H9 (cell line): ENCODE measurements around the gene NPTX1. TPM values are rescaled to one million over a fixed set of nuclear protein-coding genes. Genes with fewer than 3 reads are reported as not detected.
A peak's percentile ranks its signal among the peaks of the same experiment; 100 is the strongest.

ENCODE experiments used
- DNase-seq: peaks from one replicate; pipeline ENCODE4 v3.0.0-alpha.2; 2017
- H2AFZ ChIP-seq: one replicate; pipeline ENCODE4 v1.6.1; 2013; ENCODE audit warnings: mild to moderate bottlenecking, low read length, control low read depth, moderate library complexity
- H2AK5ac ChIP-seq: 2 replicates; pipeline ENCODE4 v1.6.1; 2013; ENCODE audit warnings: low read length, control low read depth, mixed read lengths; ENCODE audit not compliant: insufficient read length
- H2BK120ac ChIP-seq: one replicate; pipeline ENCODE4 v1.6.1; 2013; ENCODE audit warnings: low read depth, mild to moderate bottlenecking, low read length, control low read depth, inconsistent platforms; ENCODE audit not compliant: poor library complexity, severe bottlenecking
- H2BK12ac ChIP-seq: 2 replicates; pipeline ENCODE4 v1.6.1; 2013; ENCODE audit warnings: low read length, control low read depth, mixed read lengths, low read depth; ENCODE audit not compliant: insufficient read length
- H2BK15ac ChIP-seq: 2 replicates; pipeline ENCODE4 v1.6.1; 2013; ENCODE audit warnings: low read depth, low read length, control low read depth
- H2BK20ac ChIP-seq: one replicate; pipeline ENCODE4 v1.6.1; 2013; ENCODE audit warnings: low read depth, mild to moderate bottlenecking, low read length, control low read depth, inconsistent platforms; ENCODE audit not compliant: poor library complexity, severe bottlenecking
- H2BK5ac ChIP-seq: 2 replicates; pipeline ENCODE4 v1.6.1; 2013; ENCODE audit warnings: low read length, control low read depth, mixed read lengths; ENCODE audit not compliant: insufficient read length
- H3K14ac ChIP-seq: 2 replicates; pipeline ENCODE4 v1.6.1; 2013; ENCODE audit warnings: low read length, control low read depth; ENCODE audit not compliant: insufficient read depth
- H3K18ac ChIP-seq: 2 replicates; pipeline ENCODE4 v1.6.1; 2013; ENCODE audit warnings: low read depth, mild to moderate bottlenecking, mixed read lengths, low read length, control low read depth; ENCODE audit not compliant: insufficient read length
- H3K23ac ChIP-seq: 2 replicates; pipeline ENCODE4 v1.6.1; 2013; ENCODE audit warnings: low read length, control low read depth, mixed read lengths, low read depth; ENCODE audit not compliant: insufficient read length
- H3K23me2 ChIP-seq: 2 replicates; pipeline ENCODE4 v1.6.1; 2013; ENCODE audit warnings: low read depth, mild to moderate bottlenecking, mixed read lengths, low read length, control low read depth; ENCODE audit not compliant: insufficient read length, poor library complexity, severe bottlenecking
- H3K27ac ChIP-seq: 2 replicates; pipeline ENCODE4 v1.5.1; 2013; ENCODE audit warnings: low read length, control low read depth, mixed read lengths, low read depth; ENCODE audit not compliant: insufficient read length
- H3K27me3 ChIP-seq: 2 replicates; pipeline ENCODE4 v1.6.1; 2013; ENCODE audit warnings: low read length, control low read depth, inconsistent platforms; ENCODE audit not compliant: insufficient read depth
- H3K4ac ChIP-seq: 2 replicates; pipeline ENCODE4 v1.6.1; 2013; ENCODE audit warnings: low read depth, mild to moderate bottlenecking, control low read depth, inconsistent platforms, low read length, moderate library complexity
- H3K4me1 ChIP-seq: 2 replicates; pipeline ENCODE4 v1.6.1; 2013; ENCODE audit warnings: low read length, control low read depth, inconsistent platforms; ENCODE audit not compliant: insufficient read depth
- H3K4me2 ChIP-seq: 2 replicates; pipeline ENCODE4 v1.6.1; 2013; ENCODE audit warnings: low read length, control low read depth, mixed read lengths; ENCODE audit not compliant: insufficient read length, insufficient read depth
- H3K56ac ChIP-seq: 2 replicates; pipeline ENCODE4 v1.6.1; 2013; ENCODE audit warnings: low read depth, mild to moderate bottlenecking, mixed read lengths, low read length, control low read depth; ENCODE audit not compliant: insufficient read length
- H3K79me1 ChIP-seq: 2 replicates; pipeline ENCODE4 v1.6.1; 2013; ENCODE audit warnings: low read depth, mild to moderate bottlenecking, moderate library complexity, low read length, control low read depth, inconsistent platforms; ENCODE audit not compliant: insufficient read depth, poor library complexity, severe bottlenecking
- H3K79me2 ChIP-seq: 2 replicates; pipeline ENCODE4 v1.6.1; 2013; ENCODE audit warnings: low read length, control low read depth, inconsistent platforms; ENCODE audit not compliant: insufficient read depth
- H3K9ac ChIP-seq: 2 replicates; pipeline ENCODE4 v1.6.1; 2013; ENCODE audit warnings: low read length, control low read depth, mixed read lengths; ENCODE audit not compliant: insufficient read length; ENCODE audit errors: extremely low read depth
- H3K9me3 ChIP-seq: one replicate; pipeline ENCODE4 v1.6.1; 2013; ENCODE audit warnings: low read depth, low read length, inconsistent platforms; ENCODE audit not compliant: control insufficient read depth
- H3T11ph ChIP-seq: one replicate; pipeline ENCODE4 v1.6.1; 2013; ENCODE audit warnings: mild to moderate bottlenecking, low read length, control low read depth, inconsistent platforms
- H4K20me1 ChIP-seq: one replicate; pipeline ENCODE4 v1.6.1; 2013; ENCODE audit not compliant: control insufficient read depth, insufficient read length, insufficient read depth
- H4K5ac ChIP-seq: 2 replicates; pipeline ENCODE4 v1.6.1; 2013; ENCODE audit warnings: low read depth, mild to moderate bottlenecking, mixed read lengths, low read length, control low read depth; ENCODE audit not compliant: insufficient read length
- H4K8ac ChIP-seq: replicated peaks from 2 replicates; pipeline ENCODE4 v1.6.1; 2013; ENCODE audit warnings: low read length, control low read depth, mixed read lengths, low read depth; ENCODE audit not compliant: insufficient read length
- H4K91ac ChIP-seq: 2 replicates; pipeline ENCODE4 v1.6.1; 2013; ENCODE audit warnings: low read depth, mild to moderate bottlenecking, moderate library complexity, mixed read lengths, low read length, control low read depth; ENCODE audit not compliant: insufficient read length
- H3K27ac Mint-ChIP-seq, 3 experiments: 2 replicates in 2 of 3; 3 replicates in 1 of 3; pipeline ENCODE4 v1.8.0; 2020 to 2021; ENCODE audit warnings: mixed read lengths in 3 of 3, mild to moderate bottlenecking in 1 of 3, moderate library complexity in 1 of 3
- H3K27me3 Mint-ChIP-seq: 2 replicates; pipeline ENCODE4 v1.8.0; 2021; ENCODE audit warnings: low read depth, mild to moderate bottlenecking, moderate library complexity, mixed read lengths
- H3K36me3 Mint-ChIP-seq, 3 experiments: 2 replicates in 2 of 3; 3 replicates in 1 of 3; pipeline ENCODE4 v1.8.0; 2020 to 2021; ENCODE audit warnings: low read depth in 3 of 3, mixed read lengths in 3 of 3; ENCODE audit not compliant: insufficient read depth in 1 of 3
- H3K4me1 Mint-ChIP-seq, 2 experiments: 2 replicates each; pipeline ENCODE4 v1.8.0; 2020; ENCODE audit warnings: mixed read lengths in 2 of 2
- H3K4me3 Mint-ChIP-seq, 2 experiments: 2 replicates in 1 of 2; 3 replicates in 1 of 2; pipeline ENCODE4 v1.8.0; 2020 to 2021; ENCODE audit warnings: mild to moderate bottlenecking in 2 of 2, mixed read lengths in 2 of 2, moderate library complexity in 1 of 2
- H3K9me3 Mint-ChIP-seq, 2 experiments: 2 replicates in 1 of 2; 3 replicates in 1 of 2; pipeline ENCODE4 v1.8.0; 2020; ENCODE audit warnings: mild to moderate bottlenecking in 2 of 2, mixed read lengths in 2 of 2, moderate library complexity in 1 of 2
- CTCF ChIP-seq: fragments of 200-600 bp; sonication (generic); conservative IDR thresholded peaks from 3 replicates; pipeline ENCODE4 v1.8.0; 2021; ENCODE audit warnings: antibody characterized with exemption, mild to moderate bottlenecking
- WGBS: extraction: QIAGEN DNeasy Blood & Tissue Kit; methylation state at CpG from one replicate; pipeline ENCODE4 v1.1.7; 2013; ENCODE audit warnings: missing lambda C conversion rate, low lambda C conversion rate, mixed read lengths; ENCODE audit not compliant: insufficient read length; ENCODE audit errors: extremely low coverage; 5-methylcytosine and 5-hydroxymethylcytosine counted together
- total RNA-seq: library from RNA; stranded (reverse); gene quantifications from 2 replicates; pipeline ENCODE4 v1.2.1, GENCODE V29; 2021

The NPTX1 gene
- total RNA-seq, 1 experiment from 2014 or later, result 20.5 TPM

- H3K27ac ChIP-seq, result no peak overlapping the region
- H3K9me3 Mint-ChIP-seq, result no peaks in the 10 kb centered on the region
- no peak overlapping the region for H3K4me2 ChIP-seq
- no peak overlapping the region for H3K14ac ChIP-seq
- no peaks in the 10 kb centered on the region for H3K9me3 ChIP-seq
- no peak overlapping the region for H2BK120ac ChIP-seq
- no peaks in the 10 kb centered on the region for H3K79me2 ChIP-seq
- H3K79me1 ChIP-seq, result no peaks in the 10 kb centered on the region
- H3K56ac ChIP-seq, result no peak overlapping the region
- H3K23ac ChIP-seq, result no peak overlapping the region
- peak overlapping the region in 1 of 2 experiments; percentile 27; a peak in 1 of 5 replicates for H3K4me3 Mint-ChIP-seq
- no peak overlapping the region for H3K18ac ChIP-seq
- H4K20me1 ChIP-seq, result no peaks in the 10 kb centered on the region
- peaks cover 56% of the 10 kb centered on the region for H3K27me3 Mint-ChIP-seq
- WGBS, result no CpG with 5 or more reads among the region's 21 CpGs
- H2BK20ac ChIP-seq, result no peak overlapping the region
- no peak overlapping the region for H4K8ac ChIP-seq
- no peak overlapping the region for H3K4ac ChIP-seq
- no peak overlapping the region for H3K9ac ChIP-seq
- H2BK15ac ChIP-seq, result no peak overlapping the region
- no peaks in the 10 kb centered on the region for H3K27me3 ChIP-seq
- H3K36me3 Mint-ChIP-seq, result no peaks in the 10 kb centered on the region
- H4K91ac ChIP-seq, result no peak overlapping the region
- no peak for TF ChIP-seq CTCF
- no peak overlapping the region for H2AFZ ChIP-seq
- H3T11ph ChIP-seq, result no peak overlapping the region
- H3K27ac Mint-ChIP-seq, result peak overlapping the region in 1 of 3 experiments; percentile 20; a peak in 1 of 7 replicates
- no peaks in the 10 kb centered on the region for H3K23me2 ChIP-seq
- H3K4me1 ChIP-seq, result no peaks in the 10 kb centered on the region; the same call in 1 of the 2 replicates
- H3K4me1 Mint-ChIP-seq, result peaks cover 17 to 32% of the 10 kb centered on the region in 2 experiments
- no peak overlapping the region for H2BK5ac ChIP-seq
- H2BK12ac ChIP-seq, result no peak overlapping the region
- H2AK5ac ChIP-seq, result no peak overlapping the region
- no peak overlapping the region for H4K5ac ChIP-seq
- peak; percentile 77 for DNase-seq
Measured at GRCh38 chr17:80491478-80492342, 15.3 kb upstream of the NPTX1 start.
